ENCODE results near the gene HSPH1. TPM values are rescaled to one million over a fixed set of nuclear protein-coding genes. Genes with fewer than 3 reads are reported as not detected.

Gene HSPH1
- total and polyA plus RNA-seq, 2 of the 13 experiments (the other 11 are each of a cell fraction or from before 2014, with no cell fraction given), result 13.0 to 62.9 TPM

DNA sequence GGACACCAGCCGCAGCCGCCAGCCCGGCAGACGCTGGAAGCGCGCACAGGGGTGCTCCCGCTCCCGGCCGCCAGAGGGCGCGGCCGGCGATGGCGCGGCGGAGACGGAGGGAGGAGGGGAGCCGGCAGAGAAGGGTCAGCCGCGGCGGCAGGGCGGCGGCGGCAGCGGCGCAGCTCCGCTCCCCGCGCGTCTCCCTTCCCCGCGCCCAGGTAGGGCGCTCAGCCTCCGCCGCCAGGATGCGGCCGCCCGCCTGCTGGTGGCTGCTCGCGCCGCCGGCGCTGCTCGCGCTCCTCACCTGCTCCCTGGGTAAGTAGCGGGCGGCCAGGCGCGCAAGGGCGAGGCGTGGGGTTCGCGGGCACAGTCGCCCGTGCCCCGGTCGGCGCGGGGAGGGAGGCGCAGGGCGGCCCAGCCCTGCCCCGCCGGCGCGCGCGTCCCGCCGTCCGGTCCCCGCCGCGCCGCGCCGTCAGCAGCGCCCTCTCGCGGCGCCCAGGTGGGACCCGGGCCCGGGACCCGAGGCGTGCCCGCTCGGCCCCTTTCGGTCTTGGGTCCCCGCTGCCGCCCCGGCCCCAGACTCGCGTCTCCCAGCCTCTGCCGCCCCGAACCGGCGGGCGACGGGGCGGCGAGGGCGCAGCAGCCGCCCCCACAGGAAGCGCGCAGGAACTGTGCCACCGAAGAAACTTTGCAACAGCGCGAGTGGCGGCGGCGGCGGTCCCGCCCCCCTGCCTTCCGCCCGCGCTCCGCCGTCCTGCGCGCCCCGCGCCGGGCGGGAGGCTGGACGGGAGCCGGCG is 38.3 kb upstream of the HSPH1 start, which contains the start of gene B3GLCT (continued):
- TF ChIP-seq, protein P1, sequence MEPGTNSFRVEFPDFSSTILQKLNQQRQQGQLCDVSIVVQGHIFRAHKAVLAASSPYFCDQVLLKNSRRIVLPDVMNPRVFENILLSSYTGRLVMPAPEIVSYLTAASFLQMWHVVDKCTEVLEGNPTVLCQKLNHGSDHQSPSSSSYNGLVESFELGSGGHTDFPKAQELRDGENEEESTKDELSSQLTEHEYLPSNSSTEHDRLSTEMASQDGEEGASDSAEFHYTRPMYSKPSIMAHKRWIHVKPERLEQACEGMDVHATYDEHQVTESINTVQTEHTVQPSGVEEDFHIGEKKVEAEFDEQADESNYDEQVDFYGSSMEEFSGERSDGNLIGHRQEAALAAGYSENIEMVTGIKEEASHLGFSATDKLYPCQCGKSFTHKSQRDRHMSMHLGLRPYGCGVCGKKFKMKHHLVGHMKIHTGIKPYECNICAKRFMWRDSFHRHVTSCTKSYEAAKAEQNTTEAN (CRISPR knock-in tag; conservative IDR thresholded peaks at IDR 0.05), result 0 out of 2 replicates have a peak, but pooled peaks have one; percentile 20
- TF ChIP-seq, protein P2, sequence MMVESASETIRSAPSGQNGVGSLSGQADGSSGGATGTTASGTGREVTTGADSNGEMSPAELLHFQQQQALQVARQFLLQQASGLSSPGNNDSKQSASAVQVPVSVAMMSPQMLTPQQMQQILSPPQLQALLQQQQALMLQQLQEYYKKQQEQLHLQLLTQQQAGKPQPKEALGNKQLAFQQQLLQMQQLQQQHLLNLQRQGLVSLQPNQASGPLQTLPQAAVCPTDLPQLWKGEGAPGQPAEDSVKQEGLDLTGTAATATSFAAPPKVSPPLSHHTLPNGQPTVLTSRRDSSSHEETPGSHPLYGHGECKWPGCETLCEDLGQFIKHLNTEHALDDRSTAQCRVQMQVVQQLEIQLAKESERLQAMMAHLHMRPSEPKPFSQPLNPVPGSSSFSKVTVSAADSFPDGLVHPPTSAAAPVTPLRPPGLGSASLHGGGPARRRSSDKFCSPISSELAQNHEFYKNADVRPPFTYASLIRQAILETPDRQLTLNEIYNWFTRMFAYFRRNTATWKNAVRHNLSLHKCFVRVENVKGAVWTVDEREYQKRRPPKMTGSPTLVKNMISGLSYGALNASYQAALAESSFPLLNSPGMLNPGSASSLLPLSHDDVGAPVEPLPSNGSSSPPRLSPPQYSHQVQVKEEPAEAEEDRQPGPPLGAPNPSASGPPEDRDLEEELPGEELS (CRISPR knock-in tag; IDR thresholded peaks at IDR 0.05), result peak; percentile 18; the same call in 1 of the 2 replicates
- TF ChIP-seq SP4 (CRISPR knock-in tag; IDR thresholded peaks at IDR 0.05) (0 out of 2 replicates have a peak, but pooled peaks have one; percentile 27), ZFP37 (CRISPR knock-in tag; IDR thresholded peaks at IDR 0.05; ENCODE audit: borderline replicate concordance) (no peak), REPIN1 (CRISPR knock-in tag; IDR thresholded peaks at IDR 0.05; ENCODE audit: borderline replicate concordance, low read depth) (no peak), ZNF101 (CRISPR knock-in tag; IDR thresholded peaks at IDR 0.05; ENCODE audit: borderline replicate concordance, low read depth) (no peak), THYN1 (CRISPR knock-in tag; IDR thresholded peaks at IDR 0.05; ENCODE audit: borderline replicate concordance, low read depth) (no peak), AGO1 (IDR thresholded peaks at IDR 0.05; ENCODE audit: low read depth, low read length, poor library complexity, severe bottlenecking) (no peak), SRSF4 (IDR thresholded peaks at IDR 0.05; ENCODE audit: low read depth, low read length, poor library complexity, severe bottlenecking) (no peak), GZF1 (CRISPR knock-in tag; IDR thresholded peaks at IDR 0.05) (no peak), POLR2A (IDR thresholded peaks at IDR 0.05; ENCODE audit: insufficient read depth in 1 of 2, low read depth in 2 of 2, low read length in 2 of 2) (peak in 1 of 2 experiments; percentile 33; a peak in 1 of 4 replicates), ZNF746 (CRISPR knock-in tag; IDR thresholded peaks at IDR 0.05) (no peak), ZMYM3 (CRISPR knock-in tag; IDR thresholded peaks at IDR 0.05) (no peak), CBFB (CRISPR knock-in tag; IDR thresholded peaks at IDR 0.05) (no peak)
- TF ChIP-seq, protein P3, sequence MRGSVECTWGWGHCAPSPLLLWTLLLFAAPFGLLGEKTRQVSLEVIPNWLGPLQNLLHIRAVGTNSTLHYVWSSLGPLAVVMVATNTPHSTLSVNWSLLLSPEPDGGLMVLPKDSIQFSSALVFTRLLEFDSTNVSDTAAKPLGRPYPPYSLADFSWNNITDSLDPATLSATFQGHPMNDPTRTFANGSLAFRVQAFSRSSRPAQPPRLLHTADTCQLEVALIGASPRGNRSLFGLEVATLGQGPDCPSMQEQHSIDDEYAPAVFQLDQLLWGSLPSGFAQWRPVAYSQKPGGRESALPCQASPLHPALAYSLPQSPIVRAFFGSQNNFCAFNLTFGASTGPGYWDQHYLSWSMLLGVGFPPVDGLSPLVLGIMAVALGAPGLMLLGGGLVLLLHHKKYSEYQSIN (CRISPR knock-in tag; IDR thresholded peaks at IDR 0.05; ENCODE audit: borderline replicate concordance), result no peak
- TF ChIP-seq, protein P4, sequence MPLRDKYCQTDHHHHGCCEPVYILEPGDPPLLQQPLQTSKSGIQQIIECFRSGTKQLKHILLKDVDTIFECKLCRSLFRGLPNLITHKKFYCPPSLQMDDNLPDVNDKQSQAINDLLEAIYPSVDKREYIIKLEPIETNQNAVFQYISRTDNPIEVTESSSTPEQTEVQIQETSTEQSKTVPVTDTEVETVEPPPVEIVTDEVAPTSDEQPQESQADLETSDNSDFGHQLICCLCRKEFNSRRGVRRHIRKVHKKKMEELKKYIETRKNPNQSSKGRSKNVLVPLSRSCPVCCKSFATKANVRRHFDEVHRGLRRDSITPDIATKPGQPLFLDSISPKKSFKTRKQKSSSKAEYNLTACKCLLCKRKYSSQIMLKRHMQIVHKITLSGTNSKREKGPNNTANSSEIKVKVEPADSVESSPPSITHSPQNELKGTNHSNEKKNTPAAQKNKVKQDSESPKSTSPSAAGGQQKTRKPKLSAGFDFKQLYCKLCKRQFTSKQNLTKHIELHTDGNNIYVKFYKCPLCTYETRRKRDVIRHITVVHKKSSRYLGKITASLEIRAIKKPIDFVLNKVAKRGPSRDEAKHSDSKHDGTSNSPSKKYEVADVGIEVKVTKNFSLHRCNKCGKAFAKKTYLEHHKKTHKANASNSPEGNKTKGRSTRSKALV (CRISPR knock-in tag; IDR thresholded peaks at IDR 0.05), result no peak
- TF ChIP-seq, protein P5, sequence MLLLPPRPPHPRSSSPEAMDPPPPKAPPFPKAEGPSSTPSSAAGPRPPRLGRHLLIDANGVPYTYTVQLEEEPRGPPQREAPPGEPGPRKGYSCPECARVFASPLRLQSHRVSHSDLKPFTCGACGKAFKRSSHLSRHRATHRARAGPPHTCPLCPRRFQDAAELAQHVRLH (CRISPR knock-in tag; IDR thresholded peaks at IDR 0.05; ENCODE audit: borderline replicate concordance, low read depth), result no peak
- TF ChIP-seq, protein P6, sequence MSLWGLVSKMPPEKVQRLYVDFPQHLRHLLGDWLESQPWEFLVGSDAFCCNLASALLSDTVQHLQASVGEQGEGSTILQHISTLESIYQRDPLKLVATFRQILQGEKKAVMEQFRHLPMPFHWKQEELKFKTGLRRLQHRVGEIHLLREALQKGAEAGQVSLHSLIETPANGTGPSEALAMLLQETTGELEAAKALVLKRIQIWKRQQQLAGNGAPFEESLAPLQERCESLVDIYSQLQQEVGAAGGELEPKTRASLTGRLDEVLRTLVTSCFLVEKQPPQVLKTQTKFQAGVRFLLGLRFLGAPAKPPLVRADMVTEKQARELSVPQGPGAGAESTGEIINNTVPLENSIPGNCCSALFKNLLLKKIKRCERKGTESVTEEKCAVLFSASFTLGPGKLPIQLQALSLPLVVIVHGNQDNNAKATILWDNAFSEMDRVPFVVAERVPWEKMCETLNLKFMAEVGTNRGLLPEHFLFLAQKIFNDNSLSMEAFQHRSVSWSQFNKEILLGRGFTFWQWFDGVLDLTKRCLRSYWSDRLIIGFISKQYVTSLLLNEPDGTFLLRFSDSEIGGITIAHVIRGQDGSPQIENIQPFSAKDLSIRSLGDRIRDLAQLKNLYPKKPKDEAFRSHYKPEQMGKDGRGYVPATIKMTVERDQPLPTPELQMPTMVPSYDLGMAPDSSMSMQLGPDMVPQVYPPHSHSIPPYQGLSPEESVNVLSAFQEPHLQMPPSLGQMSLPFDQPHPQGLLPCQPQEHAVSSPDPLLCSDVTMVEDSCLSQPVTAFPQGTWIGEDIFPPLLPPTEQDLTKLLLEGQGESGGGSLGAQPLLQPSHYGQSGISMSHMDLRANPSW (CRISPR knock-in tag; IDR thresholded peaks at IDR 0.05; ENCODE audit: borderline replicate concordance), result no peak

Measured in HepG2 (cell line).